ENCODE measurements around the gene NR3C2. TPM values are rescaled to one million over a fixed set of nuclear protein-coding genes. Genes with fewer than 3 reads are reported as not detected.

Gene NR3C2
- polyA plus RNA-seq, 3 donors: 0.09 to 0.27 (median 0.20) TPM

DNA sequence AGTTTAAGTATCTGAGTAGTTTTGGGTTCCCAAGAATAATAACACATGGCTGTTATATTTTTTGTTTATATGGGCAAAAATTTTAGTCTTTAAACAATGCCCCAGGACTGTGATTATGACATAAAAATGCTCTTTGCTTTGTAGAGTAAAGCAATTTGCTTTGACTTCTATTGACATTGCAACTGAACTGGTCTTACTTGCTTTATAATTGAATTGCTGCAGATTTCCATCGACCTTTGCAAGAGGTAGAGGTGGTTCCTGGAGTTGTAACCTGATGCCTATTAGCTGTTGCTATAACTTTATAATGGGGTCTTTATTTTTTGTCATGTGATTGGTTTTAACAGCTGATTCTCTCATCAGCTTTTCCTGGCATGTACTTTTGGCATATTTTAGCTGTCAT, 407.4 kb downstream of the NR3C2 start:
- Histone ChIP-seq H3K9me3 (replicated peaks in 1 of 2; ENCODE audit: control insufficient read depth in 1 of 2, insufficient read depth in 1 of 2, low read length in 2 of 2) (no peaks in the 10 kb centered on the region), H3K9ac (ENCODE audit: insufficient read depth, low read length, poor library complexity, severe bottlenecking) (no peak overlapping the region), H3K4me1 (ENCODE audit: control insufficient read depth in 1 of 2, insufficient read depth in 2 of 2, low read length in 2 of 2) (no peaks in the 10 kb centered on the region), H3K27me3 (ENCODE audit: control insufficient read depth in 2 of 2, insufficient read depth in 2 of 2, low read length in 2 of 2) (no peaks in the 10 kb centered on the region), H3K4me3 (replicated peaks in 1 of 3; ENCODE audit: low read depth in 2 of 3, low read length in 3 of 3) (no peak overlapping the region), H2AFZ (ENCODE audit: insufficient read depth, low read depth, low read length, poor library complexity, severe bottlenecking) (no peak overlapping the region), H4K20me1 (ENCODE audit: insufficient read depth, low read length) (no peaks in the 10 kb centered on the region), H3K36me3 (replicated peaks in 1 of 2; ENCODE audit: control insufficient read depth in 1 of 2, insufficient read depth in 2 of 2, low read length in 2 of 2) (no peaks in the 10 kb centered on the region), H3K27ac (ENCODE audit: low read depth in 1 of 2, low read length in 2 of 2) (no peak overlapping the region), H3K79me2 (ENCODE audit: insufficient read depth, low read length) (no peaks in the 10 kb centered on the region), H3K4me2 (replicated peaks; ENCODE audit: extremely low read depth, low read length, poor library complexity, severe bottlenecking) (no peak overlapping the region)
- Mint-ChIP-seq H3K27me3 (ENCODE audit: low read depth in 3 of 3) (no peaks in the 10 kb centered on the region), H3K9me3 (peaks cover 0 to 5% (median 0%) of the 10 kb centered on the region in 7 donors), H3K4me1 (peaks cover 11% of the 10 kb centered on the region), H3K36me3 (no peaks in the 10 kb centered on the region), H3K27ac (peak overlapping the region in 1 of 7 donors; percentile 51), H3K4me3 (no peak overlapping the region)
- intact Hi-C loops (cut with micrococcal nuclease): no loop called here
- TF ChIP-seq, protein P1, sequence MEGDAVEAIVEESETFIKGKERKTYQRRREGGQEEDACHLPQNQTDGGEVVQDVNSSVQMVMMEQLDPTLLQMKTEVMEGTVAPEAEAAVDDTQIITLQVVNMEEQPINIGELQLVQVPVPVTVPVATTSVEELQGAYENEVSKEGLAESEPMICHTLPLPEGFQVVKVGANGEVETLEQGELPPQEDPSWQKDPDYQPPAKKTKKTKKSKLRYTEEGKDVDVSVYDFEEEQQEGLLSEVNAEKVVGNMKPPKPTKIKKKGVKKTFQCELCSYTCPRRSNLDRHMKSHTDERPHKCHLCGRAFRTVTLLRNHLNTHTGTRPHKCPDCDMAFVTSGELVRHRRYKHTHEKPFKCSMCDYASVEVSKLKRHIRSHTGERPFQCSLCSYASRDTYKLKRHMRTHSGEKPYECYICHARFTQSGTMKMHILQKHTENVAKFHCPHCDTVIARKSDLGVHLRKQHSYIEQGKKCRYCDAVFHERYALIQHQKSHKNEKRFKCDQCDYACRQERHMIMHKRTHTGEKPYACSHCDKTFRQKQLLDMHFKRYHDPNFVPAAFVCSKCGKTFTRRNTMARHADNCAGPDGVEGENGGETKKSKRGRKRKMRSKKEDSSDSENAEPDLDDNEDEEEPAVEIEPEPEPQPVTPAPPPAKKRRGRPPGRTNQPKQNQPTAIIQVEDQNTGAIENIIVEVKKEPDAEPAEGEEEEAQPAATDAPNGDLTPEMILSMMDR (IDR thresholded peaks at IDR 0.05): no peak
- no peak for DNase-seq
- 67% methylated on average over 1 of the region's 1 CpG for WGBS (ENCODE audit: insufficient coverage)

DNA sequence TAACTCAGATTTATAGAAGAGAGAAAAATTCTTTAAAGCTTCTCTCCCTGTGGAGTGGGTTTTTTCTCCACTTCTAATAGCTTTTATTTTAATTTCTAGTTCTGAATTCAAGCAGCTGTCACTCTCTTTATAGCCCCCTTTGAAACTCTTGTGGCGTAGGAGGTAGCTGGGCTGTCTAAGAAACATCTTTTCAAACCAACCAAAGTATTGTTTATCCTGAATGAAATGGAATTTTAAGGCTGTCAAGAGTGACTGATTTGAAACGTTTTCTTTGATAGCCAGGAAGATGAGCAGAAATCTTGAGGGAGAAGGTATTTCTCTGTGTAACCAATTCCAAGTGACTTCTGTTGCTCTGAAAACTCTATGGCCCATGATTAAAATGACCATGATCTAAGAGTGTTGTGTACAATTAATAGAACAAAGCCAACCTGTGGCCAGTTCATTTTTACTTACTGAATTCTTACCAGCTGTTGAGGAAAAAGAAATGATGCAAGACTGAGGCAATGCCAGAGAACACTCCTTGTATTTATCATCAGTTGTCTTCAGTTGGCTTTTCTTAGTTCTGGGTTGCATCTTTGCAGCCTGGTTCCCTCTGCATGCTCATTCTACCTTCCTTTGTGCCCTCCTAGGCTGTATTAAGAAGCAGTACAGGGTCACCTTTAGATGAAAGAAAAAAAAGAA, 411.9 kb downstream of the NR3C2 start:
- H3K79me2 ChIP-seq (ENCODE audit: insufficient read depth, low read length): no peaks in the 10 kb centered on the region
- Mint-ChIP-seq H3K9me3 (peaks cover 0 to 6% (median 0%) of the 10 kb centered on the region in 7 donors), H3K4me1 (peaks cover 10% of the 10 kb centered on the region), H3K36me3 (peaks cover 5% of the 10 kb centered on the region in 2 donors), H3K27me3 (ENCODE audit: low read depth in 3 of 3) (no peaks in the 10 kb centered on the region), H3K4me3 (no peak overlapping the region), H3K27ac (peak overlapping the region in 1 of 7 donors; percentile 3)
- no peak overlapping the region for H3K4me2 ChIP-seq (replicated peaks; ENCODE audit: extremely low read depth, low read length, poor library complexity, severe bottlenecking)
- H3K4me1 ChIP-seq (ENCODE audit: control insufficient read depth in 1 of 2, insufficient read depth in 2 of 2, low read length in 2 of 2): no peaks in the 10 kb centered on the region
- no peak overlapping the region for H2AFZ ChIP-seq (ENCODE audit: insufficient read depth, low read depth, low read length, poor library complexity, severe bottlenecking)
- no peak overlapping the region for H3K4me3 ChIP-seq (replicated peaks in 1 of 3; ENCODE audit: low read depth in 2 of 3, low read length in 3 of 3)
- no CpG with 5 or more reads among the region's 2 CpGs for WGBS (ENCODE audit: insufficient coverage)
- no peaks in the 10 kb centered on the region for H4K20me1 ChIP-seq (ENCODE audit: insufficient read depth, low read length)
- intact Hi-C loops (cut with micrococcal nuclease): no loop called here
- DNase-seq: no peak
- H3K9me3 ChIP-seq (replicated peaks in 1 of 2; ENCODE audit: control insufficient read depth in 1 of 2, insufficient read depth in 1 of 2, low read length in 2 of 2): no peaks in the 10 kb centered on the region
- no peak overlapping the region for H3K9ac ChIP-seq (ENCODE audit: insufficient read depth, low read length, poor library complexity, severe bottlenecking)
- TF ChIP-seq, protein P1 (IDR thresholded peaks at IDR 0.05): no peak
- H3K36me3 ChIP-seq (replicated peaks in 1 of 2; ENCODE audit: control insufficient read depth in 1 of 2, insufficient read depth in 2 of 2, low read length in 2 of 2): no peaks in the 10 kb centered on the region
- H3K27ac ChIP-seq (ENCODE audit: low read depth in 1 of 2, low read length in 2 of 2): no peak overlapping the region
- no peaks in the 10 kb centered on the region for H3K27me3 ChIP-seq (ENCODE audit: control insufficient read depth in 2 of 2, insufficient read depth in 2 of 2, low read length in 2 of 2)
